Loucy (cell line): ENCODE results near the gene RPP21.

Source experiments
- EZH2phosphoT487 ChIP-seq: fragments of 200-600 bp; IDR thresholded peaks from 2 replicates; pipeline ENCODE4 v1.6.1; 2018; ENCODE audit warnings: antibody characterized with exemption, mild to moderate bottlenecking, moderate library complexity, borderline replicate concordance
- TF ChIP-seq, protein P1 (sequence below): fragments of 200-600 bp; sonication (generic); conservative IDR thresholded peaks from 2 replicates; pipeline ENCODE4 v1.5.1; 2014; ENCODE audit warnings: mild to moderate bottlenecking, antibody characterized with exemption, low read length

GRCh38 chr6:30317913-30318589 lies 26.9 kb upstream of the RPP21 start:
- TF ChIP-seq, protein P1, sequence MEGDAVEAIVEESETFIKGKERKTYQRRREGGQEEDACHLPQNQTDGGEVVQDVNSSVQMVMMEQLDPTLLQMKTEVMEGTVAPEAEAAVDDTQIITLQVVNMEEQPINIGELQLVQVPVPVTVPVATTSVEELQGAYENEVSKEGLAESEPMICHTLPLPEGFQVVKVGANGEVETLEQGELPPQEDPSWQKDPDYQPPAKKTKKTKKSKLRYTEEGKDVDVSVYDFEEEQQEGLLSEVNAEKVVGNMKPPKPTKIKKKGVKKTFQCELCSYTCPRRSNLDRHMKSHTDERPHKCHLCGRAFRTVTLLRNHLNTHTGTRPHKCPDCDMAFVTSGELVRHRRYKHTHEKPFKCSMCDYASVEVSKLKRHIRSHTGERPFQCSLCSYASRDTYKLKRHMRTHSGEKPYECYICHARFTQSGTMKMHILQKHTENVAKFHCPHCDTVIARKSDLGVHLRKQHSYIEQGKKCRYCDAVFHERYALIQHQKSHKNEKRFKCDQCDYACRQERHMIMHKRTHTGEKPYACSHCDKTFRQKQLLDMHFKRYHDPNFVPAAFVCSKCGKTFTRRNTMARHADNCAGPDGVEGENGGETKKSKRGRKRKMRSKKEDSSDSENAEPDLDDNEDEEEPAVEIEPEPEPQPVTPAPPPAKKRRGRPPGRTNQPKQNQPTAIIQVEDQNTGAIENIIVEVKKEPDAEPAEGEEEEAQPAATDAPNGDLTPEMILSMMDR: no peak
- no peak for TF ChIP-seq EZH2phosphoT487
